GM19372 (cell line): ENCODE results near the gene TAF10.

Experiments used
- ATAC-seq: cut with Tn5 transposase; IDR thresholded peaks from one replicate; pipeline ENCODE4 v1.9.1; 2021; ENCODE audit warnings: mild to moderate bottlenecking, low read depth, moderate library complexity; ENCODE audit not compliant: unreplicated experiment

The TAF10 gene

GRCh38 chr11:6563121-6563619 lies 48.8 kb downstream of the TAF10 start:
- no peak for ATAC-seq

GRCh38 chr11:6561288-6561687 lies 50.7 kb downstream of the TAF10 start:
- ATAC-seq: no peak
